Activated CD8-positive, alpha-beta memory T cell treated with anti-CD3 and anti-CD28 coated beads, Interleukin-2, amount 10 ng/mL, durations not matched to agents 7 days and 5 days (primary cell): ENCODE data around the gene NMUR1. TPM values are rescaled to one million over a fixed set of nuclear protein-coding genes. Genes with fewer than 3 reads are reported as not detected.
A peak's percentile ranks its signal among the peaks of the same experiment; 100 is the strongest.

Experiments
- ATAC-seq: fragments of 150-1000 bp; cut with Tn5 transposase; one replicate; pipeline ENCODE4 v1.10.0; 2021; ENCODE audit warnings: moderate library complexity
- CTCF ChIA-PET: fragments of 350-600 bp; sonication (Branson Sonifier 250); formaldehyde crosslinking; loops from one replicate; lab custom pipeline; 2021; ENCODE audit warnings: antibody characterized with exemption; lab: Charles Lee
- DNase-seq: peaks from one replicate; pipeline ENCODE4 v3.0.0-alpha.2; 2020
- H3K27ac Mint-ChIP-seq: one replicate; pipeline ENCODE4 v1.8.0; 2021; ENCODE audit warnings: mild to moderate bottlenecking, mixed read lengths
- H3K27me3 Mint-ChIP-seq: one replicate; pipeline ENCODE4 v1.8.0; 2021; ENCODE audit warnings: mixed read lengths
- H3K36me3 Mint-ChIP-seq: one replicate; pipeline ENCODE4 v1.8.0; 2021; ENCODE audit warnings: mild to moderate bottlenecking, mixed read lengths
- H3K4me1 Mint-ChIP-seq: one replicate; pipeline ENCODE4 v1.8.0; 2021; ENCODE audit warnings: mixed read lengths
- H3K4me3 Mint-ChIP-seq: one replicate; pipeline ENCODE4 v1.8.0; 2021; ENCODE audit warnings: mild to moderate bottlenecking, moderate library complexity, mixed read lengths
- H3K9me3 Mint-ChIP-seq: one replicate; pipeline ENCODE4 v1.8.0; 2022; ENCODE audit warnings: low read depth, mixed read lengths
- total RNA-seq, 2 experiments: library from RNA; stranded (reverse); gene quantifications; one replicate each; pipeline ENCODE4 v1.2.3, GENCODE V29; 2021

The NMUR1 gene
- total RNA-seq, 2 experiments from 2014 or later, result 3.6 to 8.6 TPM

GRCh38 chr2:231488331-231488730 lies 41.9 kb downstream of the NMUR1 start:
- CTCF ChIA-PET, result interaction anchor here (1.0 to 2.2 kb wide), 3 partner anchors 11 to 113 kb away, joined by 3 to 9 read pairs (median 5); no protein-coding TSS in a partner anchor
- no peak for DNase-seq

DNA sequence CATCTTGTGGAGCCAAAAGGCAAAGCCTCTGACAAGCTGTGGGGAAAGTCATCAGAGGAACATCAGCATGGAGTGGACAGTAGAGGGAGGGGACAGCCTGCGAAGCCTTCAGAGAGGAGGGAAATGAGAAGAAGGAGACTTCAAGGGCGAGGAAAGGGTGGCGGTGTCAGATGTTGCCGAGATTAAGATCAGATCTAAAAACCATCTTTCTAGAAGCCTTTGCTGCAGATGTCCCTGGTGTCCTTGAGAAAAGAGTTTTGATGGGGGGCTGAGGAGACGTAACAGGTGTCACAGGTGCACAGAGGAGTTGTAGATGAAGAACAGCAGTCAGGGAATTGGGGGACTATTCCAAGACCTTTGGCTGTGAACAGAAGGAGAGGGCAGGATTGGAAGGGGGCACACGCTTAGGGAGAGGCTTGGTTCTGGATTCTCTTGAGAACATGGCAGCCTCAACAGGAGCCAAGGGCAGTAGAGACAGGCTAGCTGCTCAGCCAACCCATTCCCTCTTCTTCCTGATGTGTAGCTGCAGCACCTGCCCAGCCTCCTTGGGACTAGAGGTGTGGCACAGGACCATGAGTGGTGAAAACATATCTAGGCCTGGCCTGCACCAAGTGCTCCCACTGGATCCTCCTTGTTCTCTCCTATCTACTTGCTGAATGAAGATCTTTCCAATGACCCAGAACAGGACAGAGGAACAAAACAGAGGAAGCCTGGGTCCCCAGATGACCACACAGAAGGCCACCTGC lies 43.2 kb downstream of the NMUR1 start:
- ATAC-seq, result no peak
- Mint-ChIP-seq H3K9me3 (no peaks in the 10 kb centered on the region), H3K4me1 (peaks cover 9% of the 10 kb centered on the region), H3K4me3 (no peak overlapping the region), H3K36me3 (no peaks in the 10 kb centered on the region), H3K27ac (no peak overlapping the region), H3K27me3 (no peaks in the 10 kb centered on the region)
- DNase-seq, result no peak
- CTCF ChIA-PET, result interaction anchor here (1.1 to 2.7 kb wide), 4 partner anchors 9 to 115 kb away, joined by 3 to 9 read pairs (median 6); no protein-coding TSS in a partner anchor

More at GRCh38 chr2:231488331-231488730, 41.9 kb downstream of the NMUR1 start:
- H3K4me1 Mint-ChIP-seq, result peaks cover 4% of the 10 kb centered on the region
- H3K9me3 Mint-ChIP-seq, result no peaks in the 10 kb centered on the region
- ATAC-seq, result no peak
- no peaks in the 10 kb centered on the region for H3K27me3 Mint-ChIP-seq
- no peak overlapping the region for H3K27ac Mint-ChIP-seq
- no peaks in the 10 kb centered on the region for H3K36me3 Mint-ChIP-seq
- H3K4me3 Mint-ChIP-seq, result no peak overlapping the region

DNA sequence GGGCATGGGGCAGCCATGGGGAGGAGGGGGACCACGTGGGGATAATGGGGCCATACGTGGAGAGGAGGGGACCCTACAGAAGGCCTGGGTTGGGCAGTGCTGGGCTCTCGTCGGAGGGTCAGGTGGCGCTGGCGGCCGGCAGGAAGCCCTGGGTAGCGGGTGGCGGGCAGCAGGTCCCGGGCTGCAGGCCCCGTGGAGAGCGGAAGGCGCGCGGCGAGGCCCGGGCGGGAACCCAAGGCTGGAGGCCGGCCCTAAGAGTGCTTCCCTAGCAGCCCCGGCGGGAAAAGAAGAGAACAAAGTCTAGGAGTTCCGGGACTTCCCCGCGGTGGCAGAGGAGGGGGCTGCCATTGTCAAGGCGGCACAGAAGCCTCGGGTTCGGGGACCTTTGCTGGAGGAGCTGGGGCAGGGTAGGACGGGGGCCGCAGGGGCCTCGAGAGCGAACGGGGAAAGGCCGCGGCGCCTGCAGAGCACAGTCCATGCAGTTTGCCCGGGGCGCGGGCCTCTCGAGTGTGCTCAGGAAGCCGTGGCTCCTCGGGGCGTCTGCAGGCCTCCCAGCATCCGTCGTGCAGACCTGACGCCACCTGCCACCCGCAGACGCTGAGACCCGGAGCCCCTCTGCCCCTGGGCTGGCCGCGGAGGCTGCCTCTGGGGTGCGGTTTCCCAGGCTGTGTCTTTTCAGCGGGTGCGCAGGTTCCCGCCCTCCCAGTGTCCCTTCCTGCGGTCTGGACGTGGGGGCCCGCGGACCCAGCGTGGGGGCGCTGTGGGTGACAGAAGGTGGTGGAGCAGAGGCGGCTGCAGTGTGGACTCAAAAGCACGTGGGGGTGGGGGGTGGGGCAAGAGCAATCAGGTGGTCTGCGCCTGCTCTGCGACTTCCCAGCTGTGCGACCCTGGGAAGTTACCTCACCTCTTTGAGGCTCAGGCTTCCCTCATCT lies 46.6 kb downstream of the NMUR1 start:
- peak overlapping the region; percentile 85 for H3K27ac Mint-ChIP-seq
- CTCF ChIA-PET, result interaction anchor here (0.7 to 4.1 kb wide), 40 partner anchors 7 to 419 kb away, joined by 3 to 91 read pairs (median 4); partner anchors contain the start of gene NCL
- no peaks in the 10 kb centered on the region for H3K36me3 Mint-ChIP-seq
- H3K4me3 Mint-ChIP-seq, result peak overlapping the region; percentile 74
- ATAC-seq (peak; percentile 53), DNase-seq (peak; percentile 54)
- peaks cover 13% of the 10 kb centered on the region for H3K4me1 Mint-ChIP-seq
- H3K9me3 Mint-ChIP-seq, result no peaks in the 10 kb centered on the region
- H3K27me3 Mint-ChIP-seq, result no peaks in the 10 kb centered on the region

DNA sequence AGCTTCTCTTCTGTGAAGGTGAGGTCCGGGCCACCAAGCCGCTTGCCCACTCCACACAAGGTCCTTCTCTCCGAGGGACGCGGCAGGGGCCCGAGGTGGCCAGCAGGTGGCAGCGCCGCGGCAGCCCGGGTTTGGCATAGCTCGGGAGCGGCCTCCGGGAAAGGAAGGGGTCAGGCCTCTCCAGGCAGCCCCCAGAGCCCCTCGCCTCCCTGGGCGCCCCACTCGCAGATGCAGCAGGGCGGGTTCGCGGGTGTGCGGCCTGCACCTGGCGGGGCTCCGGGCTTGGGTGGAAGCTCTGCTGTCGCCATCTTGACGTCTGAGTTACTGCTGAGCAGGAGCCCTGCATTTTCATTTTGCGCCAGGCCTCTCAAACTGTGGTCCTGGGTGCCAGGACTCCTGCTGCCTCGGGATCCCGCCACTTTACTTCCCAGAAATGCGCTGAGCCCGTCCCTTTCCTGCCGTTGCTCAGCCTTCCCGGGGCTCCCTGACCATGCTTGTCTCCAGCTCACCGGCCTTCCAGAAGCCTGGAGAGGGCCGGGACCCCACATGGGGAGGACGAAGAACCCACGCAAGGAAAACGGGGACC lies 47.3 kb downstream of the NMUR1 start:
- H3K4me1 Mint-ChIP-seq, result peaks cover 13% of the 10 kb centered on the region
- no peaks in the 10 kb centered on the region for H3K27me3 Mint-ChIP-seq
- H3K9me3 Mint-ChIP-seq, result no peaks in the 10 kb centered on the region
- H3K4me3 Mint-ChIP-seq, result peak overlapping the region; percentile 74
- ATAC-seq, result peak; percentile 88
- CTCF ChIA-PET, result interaction anchor here (0.7 to 4.1 kb wide), 41 partner anchors 8 to 419 kb away, joined by 3 to 91 read pairs (median 4); partner anchors contain the start of gene NCL
- peak overlapping the region; percentile 85 for H3K27ac Mint-ChIP-seq
- H3K36me3 Mint-ChIP-seq, result no peaks in the 10 kb centered on the region
- peak; percentile 84 for DNase-seq

DNA sequence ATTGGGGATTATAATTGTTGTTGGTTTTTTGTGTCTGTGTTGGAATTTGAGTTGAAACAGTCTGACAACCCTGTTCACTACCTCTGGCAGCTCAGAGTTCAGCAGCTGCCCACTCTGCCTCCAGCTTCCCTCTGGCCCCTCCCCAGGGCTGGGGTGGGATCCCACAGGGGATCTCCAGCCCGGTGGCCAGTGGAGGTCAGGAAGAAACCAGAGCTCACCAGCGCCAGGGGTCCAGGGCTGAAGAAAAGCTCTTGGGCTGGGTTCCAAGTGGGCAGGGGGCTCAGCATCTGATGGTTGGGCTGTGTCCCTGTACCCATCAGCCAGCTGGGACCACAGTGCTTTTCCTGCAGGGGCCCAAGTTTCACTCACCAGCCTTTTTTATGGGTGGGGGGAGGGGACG lies 49.5 kb downstream of the NMUR1 start:
- ATAC-seq (no peak), DNase-seq (no peak)
- Mint-ChIP-seq H3K4me1 (peaks cover 13% of the 10 kb centered on the region), H3K4me3 (no peak overlapping the region), H3K27me3 (no peaks in the 10 kb centered on the region), H3K27ac (no peak overlapping the region), H3K36me3 (no peaks in the 10 kb centered on the region), H3K9me3 (no peaks in the 10 kb centered on the region)
- CTCF ChIA-PET, result interaction anchor here (0.9 to 4.1 kb wide), 9 partner anchors 10 to 234 kb away, joined by 3 to 91 read pairs (median 11); partner anchors contain the start of gene NCL

GRCh38 chr2:231479455-231479854 lies 50.8 kb downstream of the NMUR1 start:
- ATAC-seq (no peak), DNase-seq (no peak)
- no peaks in the 10 kb centered on the region for H3K9me3 Mint-ChIP-seq
- no peaks in the 10 kb centered on the region for H3K36me3 Mint-ChIP-seq
- H3K27me3 Mint-ChIP-seq, result no peaks in the 10 kb centered on the region
- H3K27ac Mint-ChIP-seq, result no peak overlapping the region
- CTCF ChIA-PET, result interaction anchor here (1.1 to 2.2 kb wide), 5 partner anchors 13 to 122 kb away, joined by 3 to 5 read pairs (median 3); no protein-coding TSS in a partner anchor
- no peak overlapping the region for H3K4me3 Mint-ChIP-seq
- peaks cover 13% of the 10 kb centered on the region for H3K4me1 Mint-ChIP-seq

- H3K27me3 Mint-ChIP-seq, result no peaks in the 10 kb centered on the region
- peaks cover 12% of the 10 kb centered on the region for H3K4me1 Mint-ChIP-seq
- CTCF ChIA-PET, result interaction anchor here (0.8 to 2.3 kb wide), 6 partner anchors 9 to 125 kb away, joined by 3 to 9 read pairs (median 6); no protein-coding TSS in a partner anchor
- DNase-seq (no peak), ATAC-seq (no peak)
- no peaks in the 10 kb centered on the region for H3K9me3 Mint-ChIP-seq
- H3K4me3 Mint-ChIP-seq, result no peak overlapping the region
- H3K27ac Mint-ChIP-seq, result no peak overlapping the region
- H3K36me3 Mint-ChIP-seq, result no peaks in the 10 kb centered on the region
Measured at GRCh38 chr2:231476920-231477319, 53.3 kb downstream of the NMUR1 start.

- H3K4me3 Mint-ChIP-seq, result no peak overlapping the region
- CTCF ChIA-PET, result interaction anchor here (0.8 to 1.5 kb wide), 3 partner anchors 10 to 24 kb away, joined by 3 to 7 read pairs (median 5); no protein-coding TSS in a partner anchor
- H3K9me3 Mint-ChIP-seq, result no peaks in the 10 kb centered on the region
- no peaks in the 10 kb centered on the region for H3K36me3 Mint-ChIP-seq
- H3K27me3 Mint-ChIP-seq, result no peaks in the 10 kb centered on the region
- H3K27ac Mint-ChIP-seq, result no peak overlapping the region
- ATAC-seq (no peak), DNase-seq (no peak)
- peaks cover 8% of the 10 kb centered on the region for H3K4me1 Mint-ChIP-seq
Measured at GRCh38 chr2:231475965-231476364, 54.3 kb downstream of the NMUR1 start.

Other genes starting within 250 kb of the NMUR1 start
- under 1 TPM; 0.47 to 0.49 TPM for gene B3GNT7, start 134.7 kb downstream of the NMUR1 start, total RNA-seq
- gene NCL, start 66.0 kb downstream of the NMUR1 start, total RNA-seq, result 100 to 1,000 TPM; 634 to 820 TPM
- not detected for gene TEX44, start 62.4 kb upstream of the NMUR1 start, total RNA-seq
- 1,000 to 10,000 TPM; 1,489 to 1,775 TPM for gene PTMA, start 178.1 kb upstream of the NMUR1 start, total RNA-seq